Adrenal gland (tissue), 12 donors: ENCODE data around the gene LYPD6B. TPM values are rescaled to one million over a fixed set of nuclear protein-coding genes. Genes with fewer than 3 reads are reported as not detected.

Experiments
- DNase-seq, 7 donors: peaks; one replicate each; pipeline ENCODE4 v3.0.0-alpha.2; 2019 to 2020
- H3K27ac ChIP-seq, 5 donors: fragments of 200-600 bp; sonication (generic) in 4 of 5; 1 replicate in 3 of 5; 2 replicates in 2 of 5; pipeline versions ENCODE4 v1.5.1 to v1.8.0; 2016 to 2020; ENCODE audit warnings: mild to moderate bottlenecking in 1 of 5
- H3K27me3 ChIP-seq: fragments of 200-600 bp; 2 replicates; pipeline ENCODE4 v1.8.0; 2021
- H3K36me3 ChIP-seq, 2 donors: fragments of 200-600 bp; replicated peaks in 1 of 2; 1 replicate in 1 of 2; 2 replicates in 1 of 2; pipeline versions ENCODE4 v1.5.1 to v1.8.0; 2018 to 2022
- H3K4me1 ChIP-seq, 2 donors: fragments of 200-600 bp; replicated peaks in 1 of 2; 1 replicate in 1 of 2; 2 replicates in 1 of 2; pipeline versions ENCODE4 v1.5.1 to v1.8.0; 2018 to 2021
- H3K4me3 ChIP-seq, 4 donors: fragments of 200-600 bp; sonication (generic) in 3 of 4; one replicate each; pipeline ENCODE4 v1.5.1; 2016 to 2018
- H3K9me3 ChIP-seq, 3 donors: fragments of 200-600 bp; sonication (generic) in 1 of 3; replicated peaks in 1 of 3; 1 replicate in 2 of 3; 2 replicates in 1 of 3; pipeline versions ENCODE4 v1.5.1 to v1.8.0; 2016 to 2021
- CTCF ChIP-seq, 6 experiments: fragments of 450-650 bp in 4 of 6; fragments of 200-600 bp in 2 of 6; sonication (generic) in 1 of 6; IDR thresholded peaks; 1 replicate in 5 of 6; 2 replicates in 1 of 6; pipeline versions ENCODE4 v1.5.1 to v1.8.0; 2016 to 2021; ENCODE audit warnings: antibody characterized with exemption in 6 of 6, mild to moderate bottlenecking in 2 of 6, moderate library complexity in 1 of 6
- POLR2A ChIP-seq, 2 donors: fragments of 450-650 bp; IDR thresholded peaks; one replicate each; pipeline ENCODE4 v1.6.1; 2017; ENCODE audit warnings: antibody characterized with exemption in 2 of 2, mild to moderate bottlenecking in 2 of 2, moderate library complexity in 1 of 2
- WGBS, 4 donors: extraction: QIAGEN DNeasy Blood & Tissue Kit in 2 of 4; methylation state at CpG; one replicate each; pipeline versions ENCODE4 v1.1.5 to v1.1.7; 2013 to 2017; 5-methylcytosine and 5-hydroxymethylcytosine counted together
- intact Hi-C, 2 donors: fragments of 100-400 bp; cut with DNase I; formaldehyde crosslinking; loops; one replicate each; pipeline versions ENCODE4 v1.14.1 to v1.15.0; 2022 to 2023
- polyA plus RNA-seq, 3 donors: library from polyadenylated mRNA; stranded (reverse); fragments of 200-250 nt in 2 of 3; fragments of 350-450 nt in 1 of 3; fragmentation: Illumina TruSeq in 1 of 3; extraction: RNeasy Lipid Tissue Mini Kit (QIAGEN cat#74804) in 1 of 3; gene quantifications; one replicate each; pipeline ENCODE4 v1.2.3, GENCODE V29; 2013 to 2014
- total RNA-seq, 9 donors: library from RNA; depleted of rRNA in 4 of 9; stranded (reverse); fragments of >200 nt in 4 of 9; fragments of 120-200 nt in 1 of 9; fragmentation: NEBNext Ultra II Directional in 1 of 9; extraction: Animal tissue kit (Norgen Biotek cat#: 25700) in 1 of 9; gene quantifications; one replicate each; pipeline versions ENCODE4 v1.1.0 to v1.2.4, GENCODE V29; 2013 to 2023
- donor health status: healthy with polysubstance abuse.
- donor health status: Bipolar disorder and iron deficiency.
- donor health status: DM: yes; HTN: yes; CAD: no.
- donor health status: DM: no; HTN: no; CAD: no.
- donor health status: DM: no; HTN: no; CAD: no.
- donor health status: DM: yes; HTN: yes; CAD: no.

Gene LYPD6B
- total and polyA plus RNA-seq, 12 donors = 0.15 to 0.98 (median 0.50) TPM; not detected in 2

GRCh38 chr2:149258531-149258930 lies 220.0 kb downstream of the LYPD6B start:
- no peak for DNase-seq
- no peak overlapping the region for H3K4me3 ChIP-seq
- TF ChIP-seq CTCF (IDR thresholded peaks at IDR 0.05) (no peak), POLR2A (IDR thresholded peaks at IDR 0.05) (no peak)
- H3K9me3 ChIP-seq = no peaks in the 10 kb centered on the region
- intact Hi-C loops = no loop called here
- H3K27ac ChIP-seq = no peak overlapping the region
- H3K4me1 ChIP-seq = no peaks in the 10 kb centered on the region
- H3K36me3 ChIP-seq = no peaks in the 10 kb centered on the region
- H3K27me3 ChIP-seq = no peaks in the 10 kb centered on the region

DNA sequence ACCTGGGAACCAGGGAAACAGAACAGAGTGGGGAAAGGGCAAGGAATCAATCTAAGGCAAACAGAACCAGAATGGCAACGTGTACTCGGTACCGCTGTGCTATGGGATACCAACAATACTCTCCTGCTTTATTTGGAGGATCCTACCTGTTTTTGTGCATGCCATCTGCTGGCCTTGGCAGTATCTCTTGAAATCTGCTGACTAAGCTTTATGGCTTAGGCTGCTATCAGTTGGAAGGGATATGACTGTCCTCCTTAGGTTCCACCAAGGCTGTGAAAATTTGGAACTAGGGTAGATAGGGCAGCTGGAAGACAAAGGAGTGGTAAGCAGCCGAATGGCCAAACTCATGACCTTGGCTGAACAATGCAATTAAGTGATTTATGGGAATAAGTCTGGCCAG lies 220.6 kb downstream of the LYPD6B start:
- Histone ChIP-seq H3K4me3 (no peak overlapping the region), H3K36me3 (no peaks in the 10 kb centered on the region), H3K27ac (no peak overlapping the region), H3K4me1 (no peaks in the 10 kb centered on the region), H3K27me3 (no peaks in the 10 kb centered on the region), H3K9me3 (no peaks in the 10 kb centered on the region)
- no peak for TF ChIP-seq CTCF (IDR thresholded peaks at IDR 0.05)
- no peak for TF ChIP-seq POLR2A (IDR thresholded peaks at IDR 0.05)
- WGBS, 4 donors = 63 to 78% (median 74%) methylated on average over 4 of the region's 4 CpGs
- DNase-seq = no peak
- intact Hi-C loops = no loop called here

DNA sequence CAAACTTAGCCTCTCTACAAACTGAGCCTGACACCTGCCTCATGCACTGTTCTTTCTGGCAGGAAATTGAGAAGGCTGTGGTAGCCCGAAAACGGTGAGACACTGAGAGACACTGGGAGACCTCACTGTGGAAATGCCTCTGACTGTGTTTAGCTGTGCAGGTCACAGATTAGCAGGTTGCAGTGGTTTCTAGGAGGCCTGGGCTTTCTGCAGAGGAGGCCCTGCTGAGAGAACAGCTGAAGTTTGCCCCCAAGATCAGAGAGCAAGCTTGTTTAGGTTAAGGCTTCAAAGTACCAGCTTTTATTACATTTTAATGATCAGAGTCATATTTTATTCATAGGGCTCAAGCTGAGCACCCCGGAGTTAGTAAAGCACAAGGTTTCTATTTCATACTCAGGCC lies 223.2 kb downstream of the LYPD6B start:
- TF ChIP-seq CTCF (IDR thresholded peaks at IDR 0.05) = no peak
- TF ChIP-seq POLR2A (IDR thresholded peaks at IDR 0.05) = no peak
- H3K4me3 ChIP-seq = no peak overlapping the region
- H3K36me3 ChIP-seq = no peaks in the 10 kb centered on the region
- H3K27ac ChIP-seq = no peak overlapping the region
- no peaks in the 10 kb centered on the region for H3K9me3 ChIP-seq
- WGBS, 4 donors = 44 to 66% (median 54%) methylated on average over 3 of the region's 3 CpGs
- H3K4me1 ChIP-seq = no peaks in the 10 kb centered on the region
- no peaks in the 10 kb centered on the region for H3K27me3 ChIP-seq
- DNase-seq = no peak
- intact Hi-C loops = no loop called here

Other genes starting within 250 kb of the LYPD6B start
- 10 to 100 TPM in 8 of 9 donors, 1 to 10 TPM in 1; 9.1 to 62.1 (median 19.6) TPM for gene KIF5C, start 163.5 kb upstream of the LYPD6B start, total RNA-seq
- 10 to 100 TPM; 16.0 to 31.2 (median 18.8) TPM for gene KIF5C, start 163.5 kb upstream of the LYPD6B start, polyA plus RNA-seq